T-helper 1 cell treated with Interleukin-12 subunit alpha and Interleukin-12 subunit beta and Interleukin-4 antibody, amounts not matched to agents 30 μg/mL and 1 μg/mL, for 36 hours (primary cell): ENCODE results near the gene IFT27.

Experiments used
- H3K27ac Mint-ChIP-seq: one replicate; pipeline ENCODE4 v1.8.0; 2021; ENCODE audit warnings: mild to moderate bottlenecking, mixed read lengths
- H3K27me3 Mint-ChIP-seq: one replicate; pipeline ENCODE4 v1.8.0; 2021; ENCODE audit warnings: low read depth, mixed read lengths
- H3K36me3 Mint-ChIP-seq: one replicate; pipeline ENCODE4 v1.8.0; 2021; ENCODE audit warnings: low read depth, mixed read lengths
- H3K4me1 Mint-ChIP-seq: one replicate; pipeline ENCODE4 v1.8.0; 2021; ENCODE audit warnings: low read depth, mixed read lengths
- H3K4me3 Mint-ChIP-seq: one replicate; pipeline ENCODE4 v1.8.0; 2021; ENCODE audit warnings: mild to moderate bottlenecking, moderate library complexity, mixed read lengths
- H3K9me3 Mint-ChIP-seq: one replicate; pipeline ENCODE4 v1.8.0; 2021; ENCODE audit warnings: mixed read lengths

Gene IFT27

DNA sequence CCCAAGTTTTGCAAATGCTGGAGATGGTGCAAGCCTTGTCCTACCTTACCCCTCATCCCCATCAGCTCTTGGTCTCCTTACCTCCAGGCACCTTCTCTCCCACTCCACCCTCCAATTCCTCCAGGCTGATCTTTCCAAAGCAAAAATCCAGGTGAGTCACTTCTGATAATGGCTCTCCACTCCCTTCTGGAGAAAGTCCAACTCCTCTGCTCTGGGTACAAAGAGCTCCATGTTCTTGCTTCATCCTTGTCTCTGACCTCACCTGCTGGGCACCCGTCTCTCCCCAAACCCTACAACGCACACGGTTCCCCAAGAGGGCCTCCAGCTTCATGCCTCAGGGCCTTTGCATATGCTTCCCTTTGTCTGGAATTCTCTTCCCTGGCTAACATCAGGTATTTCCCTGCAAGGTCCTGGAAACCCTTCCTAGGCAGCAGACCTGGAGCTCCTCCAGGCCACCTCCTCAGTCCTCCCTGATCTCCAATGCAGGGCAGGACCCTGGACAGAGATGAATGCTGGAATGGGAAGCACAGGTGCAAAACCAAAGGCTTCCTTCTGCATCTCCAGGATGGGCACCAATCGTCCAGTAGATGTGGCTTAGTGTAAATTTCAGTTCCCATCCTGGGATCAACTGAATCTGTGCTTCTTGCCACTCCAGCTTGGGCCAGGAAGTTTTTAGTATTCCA is 22.7 kb downstream of the IFT27 start:
- no peak overlapping the region for H3K4me3 Mint-ChIP-seq
- peaks cover 16% of the 10 kb centered on the region for H3K27me3 Mint-ChIP-seq
- no peaks in the 10 kb centered on the region for H3K9me3 Mint-ChIP-seq
- no peak overlapping the region for H3K27ac Mint-ChIP-seq
- peaks cover 2% of the 10 kb centered on the region for H3K4me1 Mint-ChIP-seq
- H3K36me3 Mint-ChIP-seq = no peaks in the 10 kb centered on the region

- Mint-ChIP-seq H3K4me3 (no peak overlapping the region), H3K27me3 (no peaks in the 10 kb centered on the region), H3K4me1 (no peaks in the 10 kb centered on the region), H3K9me3 (no peaks in the 10 kb centered on the region), H3K36me3 (no peaks in the 10 kb centered on the region), H3K27ac (no peak overlapping the region)
Observed at GRCh38 chr22:36746375-36746970, 29.4 kb downstream of the IFT27 start.

DNA sequence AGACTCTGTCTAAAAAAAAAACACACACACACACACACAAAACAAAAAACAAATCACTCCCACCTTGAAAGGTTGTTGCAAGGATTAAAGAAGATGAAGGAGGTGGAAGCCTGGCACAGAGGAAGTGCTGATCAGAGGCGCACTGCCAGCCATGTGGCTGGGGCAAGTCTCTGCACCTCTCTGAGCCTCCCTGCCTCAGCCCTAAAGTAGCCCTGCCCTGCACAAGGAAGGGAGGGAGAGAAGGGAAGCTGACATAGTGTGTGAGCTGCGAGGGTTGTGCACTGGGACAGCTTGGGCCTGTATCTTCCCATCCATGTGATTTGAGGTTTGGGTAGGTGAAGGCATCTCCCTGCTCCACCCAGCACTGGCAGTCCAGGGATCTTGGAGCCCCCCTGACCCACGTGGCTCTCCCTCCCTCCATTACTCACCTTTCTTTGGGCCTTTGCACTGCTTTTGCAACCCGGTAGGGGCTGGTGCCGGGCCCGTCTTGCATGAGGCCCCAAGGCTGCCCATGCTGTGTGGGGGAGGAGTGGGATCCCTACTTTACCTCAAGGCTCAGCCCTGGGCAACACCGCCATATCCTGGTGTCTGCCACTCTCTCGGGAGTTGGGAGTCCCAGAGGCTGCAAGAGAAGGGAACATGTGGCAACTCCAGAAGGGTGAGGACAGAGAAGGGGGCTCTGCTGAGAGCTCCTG is 30.5 kb downstream of the IFT27 start:
- Mint-ChIP-seq H3K27ac (no peak overlapping the region), H3K9me3 (no peaks in the 10 kb centered on the region), H3K4me3 (no peak overlapping the region), H3K36me3 (no peaks in the 10 kb centered on the region), H3K27me3 (no peaks in the 10 kb centered on the region), H3K4me1 (peaks cover 2% of the 10 kb centered on the region)

DNA sequence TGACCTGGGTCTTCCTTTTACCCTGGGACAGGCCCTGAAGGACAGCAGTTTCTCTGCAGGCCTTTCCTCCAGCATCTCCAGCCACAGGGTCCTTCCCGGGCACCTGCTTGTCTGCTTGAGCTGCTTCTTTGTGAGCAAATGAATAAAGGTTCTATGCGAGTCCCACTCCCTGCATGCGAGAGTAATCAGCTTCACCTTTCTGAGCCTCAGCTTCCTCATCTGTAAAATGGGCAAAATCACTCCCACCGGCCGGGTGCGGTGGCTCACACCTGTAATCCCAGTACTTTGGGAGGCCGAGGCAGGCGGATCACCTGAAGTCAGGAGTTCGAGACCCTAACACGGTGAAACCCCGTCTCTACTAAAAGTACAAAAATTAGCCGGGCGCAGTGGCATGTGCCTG is 31.1 kb downstream of the IFT27 start:
- Mint-ChIP-seq H3K9me3 (no peaks in the 10 kb centered on the region), H3K27me3 (no peaks in the 10 kb centered on the region), H3K27ac (no peak overlapping the region), H3K36me3 (no peaks in the 10 kb centered on the region), H3K4me3 (no peak overlapping the region), H3K4me1 (peaks cover 2% of the 10 kb centered on the region)

GRCh38 chr22:36744413-36744765 is 31.5 kb downstream of the IFT27 start:
- Mint-ChIP-seq H3K27me3 (no peaks in the 10 kb centered on the region), H3K4me1 (peaks cover 2% of the 10 kb centered on the region), H3K4me3 (no peak overlapping the region), H3K36me3 (no peaks in the 10 kb centered on the region), H3K27ac (no peak overlapping the region), H3K9me3 (no peaks in the 10 kb centered on the region)

DNA sequence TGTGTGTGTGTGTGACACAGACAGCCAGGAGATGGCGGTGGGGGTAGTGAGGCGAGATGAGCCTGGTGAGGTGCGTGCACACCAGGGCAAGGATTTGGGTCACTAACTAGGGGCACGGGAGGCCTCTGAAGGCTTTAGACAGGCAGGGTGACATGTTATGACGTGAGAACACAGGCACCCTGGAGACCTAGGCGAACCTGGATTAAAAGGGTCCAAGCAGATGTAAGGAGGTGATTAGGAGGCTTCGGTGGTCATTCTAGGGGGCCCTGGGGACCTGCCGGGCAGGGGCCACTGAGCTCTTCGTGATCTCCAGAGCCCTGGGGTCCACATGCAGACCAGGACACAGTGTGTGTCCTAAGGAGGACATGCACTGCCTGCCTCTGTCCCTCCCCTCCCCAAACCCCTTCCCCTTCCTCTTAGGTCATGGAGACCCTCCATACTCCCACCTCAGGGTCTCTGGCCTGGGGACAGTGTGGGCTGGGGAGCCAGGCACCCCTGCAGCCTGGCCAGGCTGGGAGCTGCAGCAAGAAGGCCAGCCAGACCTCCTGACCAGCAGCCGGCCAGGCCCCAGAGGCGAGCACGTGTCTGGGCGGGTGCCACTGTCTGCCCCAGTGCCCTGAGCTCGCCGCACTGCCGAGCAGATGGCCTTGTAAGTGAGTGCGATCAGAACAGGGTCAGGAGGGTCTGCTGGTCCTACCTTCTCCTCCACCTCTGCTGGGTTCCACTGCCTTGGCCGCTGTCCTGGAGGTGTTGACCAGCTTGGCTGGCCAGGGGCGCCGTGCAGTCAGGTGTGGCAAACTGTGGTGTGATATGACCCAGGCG is 32.1 kb downstream of the IFT27 start:
- Mint-ChIP-seq H3K36me3 (no peaks in the 10 kb centered on the region), H3K27ac (no peak overlapping the region), H3K4me1 (peaks cover 2% of the 10 kb centered on the region), H3K4me3 (no peak overlapping the region), H3K9me3 (no peaks in the 10 kb centered on the region), H3K27me3 (no peaks in the 10 kb centered on the region)

- Mint-ChIP-seq H3K36me3 (no peaks in the 10 kb centered on the region), H3K27me3 (peaks cover 5% of the 10 kb centered on the region), H3K4me3 (no peak overlapping the region), H3K9me3 (no peaks in the 10 kb centered on the region), H3K27ac (no peak overlapping the region), H3K4me1 (peaks cover 2% of the 10 kb centered on the region)
Observed at GRCh38 chr22:36743011-36743410, 32.9 kb downstream of the IFT27 start.

DNA sequence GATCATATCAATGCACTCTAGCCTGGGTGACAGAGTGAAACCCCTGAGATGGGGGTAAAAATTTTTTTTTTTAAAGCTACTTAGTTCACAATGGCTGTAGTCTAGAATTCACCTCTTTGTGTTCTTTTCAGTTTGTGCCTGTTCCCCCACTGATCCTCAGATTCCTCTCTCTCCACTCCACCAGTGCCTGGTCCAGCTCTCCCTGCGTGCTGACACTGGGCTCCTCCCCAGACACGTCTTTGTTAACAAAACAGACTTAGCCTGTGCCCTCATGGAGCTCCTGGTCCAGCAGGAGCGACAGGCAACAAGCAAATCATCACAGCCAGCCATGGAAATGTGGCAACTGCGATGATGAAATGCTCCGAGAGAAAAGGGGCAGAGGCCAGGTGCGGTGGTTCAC is 34.0 kb downstream of the IFT27 start:
- Mint-ChIP-seq H3K36me3 (no peaks in the 10 kb centered on the region), H3K27me3 (peaks cover 5% of the 10 kb centered on the region), H3K27ac (no peak overlapping the region), H3K4me1 (peaks cover 2% of the 10 kb centered on the region), H3K4me3 (no peak overlapping the region), H3K9me3 (no peaks in the 10 kb centered on the region)

GRCh38 chr22:36741204-36741793 is 34.6 kb downstream of the IFT27 start:
- peaks cover 9% of the 10 kb centered on the region for H3K27me3 Mint-ChIP-seq
- no peaks in the 10 kb centered on the region for H3K36me3 Mint-ChIP-seq
- H3K4me3 Mint-ChIP-seq = no peak overlapping the region
- no peak overlapping the region for H3K27ac Mint-ChIP-seq
- H3K9me3 Mint-ChIP-seq = no peaks in the 10 kb centered on the region
- H3K4me1 Mint-ChIP-seq = peaks cover 2% of the 10 kb centered on the region

DNA sequence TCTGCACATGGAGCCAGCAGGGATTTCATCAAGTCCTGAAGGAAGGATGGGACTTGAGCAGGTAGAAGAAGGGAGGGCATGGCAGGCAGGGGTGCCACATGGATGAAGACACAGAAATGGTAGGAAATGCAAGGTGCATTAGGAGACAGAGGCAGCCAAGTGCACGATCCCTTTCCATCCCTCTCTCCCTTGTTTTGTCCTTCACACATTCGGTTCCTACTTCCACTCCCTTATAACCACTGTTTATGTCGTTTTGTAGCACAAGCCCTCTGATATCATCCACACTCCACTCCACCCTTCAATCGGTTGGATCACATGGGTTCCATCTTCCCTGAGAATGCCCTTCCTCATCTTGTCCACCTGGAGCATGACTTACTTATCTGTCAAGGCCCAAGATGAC is 35.2 kb downstream of the IFT27 start:
- no peak overlapping the region for H3K4me3 Mint-ChIP-seq
- no peaks in the 10 kb centered on the region for H3K36me3 Mint-ChIP-seq
- H3K4me1 Mint-ChIP-seq = peaks cover 2% of the 10 kb centered on the region
- H3K27ac Mint-ChIP-seq = no peak overlapping the region
- peaks cover 9% of the 10 kb centered on the region for H3K27me3 Mint-ChIP-seq
- H3K9me3 Mint-ChIP-seq = no peaks in the 10 kb centered on the region

DNA sequence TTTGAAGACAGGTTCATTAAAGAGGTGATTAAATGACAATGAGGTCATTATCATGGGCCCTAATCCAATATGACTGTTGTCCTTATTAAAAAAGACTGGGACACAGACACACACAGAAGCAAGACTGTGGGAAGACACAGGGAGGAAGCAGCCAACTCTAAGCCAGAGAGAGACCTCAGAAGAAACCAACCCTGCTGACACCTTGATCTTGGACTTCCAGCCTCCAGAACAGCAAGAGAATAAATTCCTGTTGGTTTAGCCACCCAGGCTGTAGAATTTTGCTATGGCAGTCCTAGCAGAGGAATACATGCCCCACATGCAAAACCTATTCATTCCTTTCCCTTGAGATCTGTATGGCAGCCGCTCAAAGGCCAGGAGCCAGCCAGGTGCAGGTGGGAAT is 36.7 kb downstream of the IFT27 start:
- Mint-ChIP-seq H3K4me1 (peaks cover 2% of the 10 kb centered on the region), H3K27ac (no peak overlapping the region), H3K9me3 (no peaks in the 10 kb centered on the region), H3K4me3 (no peak overlapping the region), H3K36me3 (no peaks in the 10 kb centered on the region), H3K27me3 (peaks cover 9% of the 10 kb centered on the region)

- no peaks in the 10 kb centered on the region for H3K36me3 Mint-ChIP-seq
- no peaks in the 10 kb centered on the region for H3K9me3 Mint-ChIP-seq
- H3K27me3 Mint-ChIP-seq = peaks cover 13% of the 10 kb centered on the region
- H3K4me1 Mint-ChIP-seq = peaks cover 2% of the 10 kb centered on the region
- no peak overlapping the region for H3K4me3 Mint-ChIP-seq
- H3K27ac Mint-ChIP-seq = no peak overlapping the region
Observed at GRCh38 chr22:36738416-36739020, 37.4 kb downstream of the IFT27 start.

GRCh38 chr22:36737776-36738175 is 38.1 kb downstream of the IFT27 start:
- no peaks in the 10 kb centered on the region for H3K9me3 Mint-ChIP-seq
- peaks cover 18% of the 10 kb centered on the region for H3K27me3 Mint-ChIP-seq
- H3K4me3 Mint-ChIP-seq = no peak overlapping the region
- H3K27ac Mint-ChIP-seq = no peak overlapping the region
- peaks cover 2% of the 10 kb centered on the region for H3K4me1 Mint-ChIP-seq
- H3K36me3 Mint-ChIP-seq = no peaks in the 10 kb centered on the region

DNA sequence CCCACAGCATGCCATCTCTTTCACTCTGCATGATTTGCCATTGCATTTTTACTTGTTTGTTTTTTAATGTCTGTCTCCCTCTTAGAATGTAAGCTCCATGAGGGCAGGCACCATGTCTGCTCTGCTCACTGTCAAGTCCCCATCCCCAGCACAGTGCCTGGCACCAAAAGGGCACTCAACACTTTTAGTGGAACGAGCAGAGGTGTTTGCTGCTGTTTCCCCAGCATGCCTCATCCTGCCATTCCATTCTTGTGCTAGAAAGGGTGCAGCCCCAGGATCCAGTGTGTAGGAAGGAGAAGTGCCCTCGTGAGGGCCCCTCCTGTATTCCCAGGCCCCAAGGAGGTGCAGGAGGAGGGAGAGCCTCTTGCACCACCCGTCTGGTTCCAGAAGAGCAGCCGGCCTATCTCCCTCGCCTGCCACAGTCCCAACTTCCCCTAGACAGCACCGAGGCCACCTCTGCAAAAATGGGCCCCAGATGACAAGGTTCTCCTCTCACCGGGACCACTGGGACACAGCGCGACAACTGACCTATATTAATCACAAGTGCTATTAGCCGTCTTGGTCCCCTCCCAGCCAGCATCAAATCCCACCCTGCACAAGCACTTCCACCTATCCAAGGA is 39.1 kb downstream of the IFT27 start:
- peaks cover 20% of the 10 kb centered on the region for H3K27me3 Mint-ChIP-seq
- no peak overlapping the region for H3K27ac Mint-ChIP-seq
- no peaks in the 10 kb centered on the region for H3K9me3 Mint-ChIP-seq
- no peaks in the 10 kb centered on the region for H3K36me3 Mint-ChIP-seq
- H3K4me1 Mint-ChIP-seq = peaks cover 2% of the 10 kb centered on the region
- H3K4me3 Mint-ChIP-seq = no peak overlapping the region
